IMR-90 (cell line): ENCODE data around the gene CTNND2.

ENCODE experiments used
- BHLHE40 ChIP-seq: fragments of 150-350 bp; IDR thresholded peaks from 2 replicates; pipeline ENCODE4 v1.6.1; 2016; ENCODE audit warnings: mild to moderate bottlenecking, low read depth, low read length
- CHD1 ChIP-seq: IDR thresholded peaks from 2 replicates; pipeline ENCODE4 v1.6.1; 2012; ENCODE audit warnings: low read depth, low read length, improper control_type of control experiment
- FOS ChIP-seq: fragments of 150-350 bp; IDR thresholded peaks from 2 replicates; pipeline ENCODE4 v1.6.1; 2016; ENCODE audit warnings: low read depth, low read length
- MAFK ChIP-seq: IDR thresholded peaks from 2 replicates; pipeline ENCODE4 v1.6.1; 2012; ENCODE audit warnings: low read depth, low read length, improper control_type of control experiment
- MXI1 ChIP-seq: IDR thresholded peaks from 2 replicates; pipeline ENCODE4 v1.6.1; 2012; ENCODE audit warnings: low read depth, mild to moderate bottlenecking, low read length, moderate library complexity, borderline replicate concordance
- NFE2L2 ChIP-seq: fragments of 150-350 bp; IDR thresholded peaks from 2 replicates; pipeline ENCODE4 v1.6.1; 2016; ENCODE audit warnings: low read depth, mild to moderate bottlenecking, low read length
- POLR2A ChIP-seq: IDR thresholded peaks from 2 replicates; pipeline ENCODE4 v1.6.1; 2012; ENCODE audit warnings: mild to moderate bottlenecking, low read depth, low read length
- RAD21 ChIP-seq: IDR thresholded peaks from 2 replicates; pipeline ENCODE4 v1.6.1; 2012; ENCODE audit warnings: low read length, improper control_type of control experiment
- RCOR1 ChIP-seq: IDR thresholded peaks from 2 replicates; pipeline ENCODE4 v1.6.1; 2012; ENCODE audit warnings: mild to moderate bottlenecking, low read length, improper control_type of control experiment; ENCODE audit not compliant: insufficient replicate concordance
- RFX5 ChIP-seq: IDR thresholded peaks from 2 replicates; pipeline ENCODE4 v1.8.0; 2012; ENCODE audit warnings: low read depth, mild to moderate bottlenecking, low read length, moderate library complexity
- SMC3 ChIP-seq: fragments of 150-350 bp; IDR thresholded peaks from 2 replicates; pipeline ENCODE4 v1.6.1; 2016; ENCODE audit warnings: low read depth, mild to moderate bottlenecking, antibody characterized with exemption, low read length, moderate library complexity
- TF ChIP-seq, protein P1 (sequence below): conservative IDR thresholded peaks from 2 replicates; pipeline ENCODE4 v1.5.1; 2012; ENCODE audit warnings: mild to moderate bottlenecking, low read depth, low read length, improper control_type of control experiment
- TF ChIP-seq, protein P2 (sequence below): fragments of 150-350 bp; IDR thresholded peaks from 2 replicates; pipeline ENCODE4 v1.6.1; 2017; ENCODE audit warnings: mild to moderate bottlenecking, antibody characterized with exemption, low read length, low read depth
- TF ChIP-seq, protein P3 (sequence below): fragments of 150-350 bp; IDR thresholded peaks from 2 replicates; pipeline ENCODE4 v1.6.1; 2016; ENCODE audit warnings: low read depth, mild to moderate bottlenecking, low read length, moderate library complexity, borderline replicate concordance

DNA sequence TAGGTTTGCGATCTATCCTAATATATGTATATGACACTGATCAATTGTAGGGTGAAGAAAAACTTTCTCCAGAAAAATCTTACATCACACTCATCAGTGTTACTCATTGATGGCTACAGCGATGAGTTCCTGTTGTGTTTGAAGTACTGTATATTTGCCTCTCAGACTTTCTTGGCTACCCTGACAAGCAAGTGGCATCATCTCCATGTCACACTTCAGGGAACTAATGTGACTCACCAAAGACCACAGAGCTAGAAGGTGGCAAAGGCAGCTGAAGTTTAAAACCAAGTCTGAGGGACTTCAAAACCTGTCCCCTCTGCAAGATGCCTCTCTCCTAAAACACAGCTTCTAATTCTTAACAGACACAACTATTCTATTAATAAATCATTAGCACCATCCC lies 451.4 kb downstream of the CTNND2 start:
- TF ChIP-seq, protein P1, sequence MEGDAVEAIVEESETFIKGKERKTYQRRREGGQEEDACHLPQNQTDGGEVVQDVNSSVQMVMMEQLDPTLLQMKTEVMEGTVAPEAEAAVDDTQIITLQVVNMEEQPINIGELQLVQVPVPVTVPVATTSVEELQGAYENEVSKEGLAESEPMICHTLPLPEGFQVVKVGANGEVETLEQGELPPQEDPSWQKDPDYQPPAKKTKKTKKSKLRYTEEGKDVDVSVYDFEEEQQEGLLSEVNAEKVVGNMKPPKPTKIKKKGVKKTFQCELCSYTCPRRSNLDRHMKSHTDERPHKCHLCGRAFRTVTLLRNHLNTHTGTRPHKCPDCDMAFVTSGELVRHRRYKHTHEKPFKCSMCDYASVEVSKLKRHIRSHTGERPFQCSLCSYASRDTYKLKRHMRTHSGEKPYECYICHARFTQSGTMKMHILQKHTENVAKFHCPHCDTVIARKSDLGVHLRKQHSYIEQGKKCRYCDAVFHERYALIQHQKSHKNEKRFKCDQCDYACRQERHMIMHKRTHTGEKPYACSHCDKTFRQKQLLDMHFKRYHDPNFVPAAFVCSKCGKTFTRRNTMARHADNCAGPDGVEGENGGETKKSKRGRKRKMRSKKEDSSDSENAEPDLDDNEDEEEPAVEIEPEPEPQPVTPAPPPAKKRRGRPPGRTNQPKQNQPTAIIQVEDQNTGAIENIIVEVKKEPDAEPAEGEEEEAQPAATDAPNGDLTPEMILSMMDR = no peak
- TF ChIP-seq POLR2A = no peak
- no peak for TF ChIP-seq FOS
- no peak for TF ChIP-seq SMC3
- TF ChIP-seq, protein P2, sequence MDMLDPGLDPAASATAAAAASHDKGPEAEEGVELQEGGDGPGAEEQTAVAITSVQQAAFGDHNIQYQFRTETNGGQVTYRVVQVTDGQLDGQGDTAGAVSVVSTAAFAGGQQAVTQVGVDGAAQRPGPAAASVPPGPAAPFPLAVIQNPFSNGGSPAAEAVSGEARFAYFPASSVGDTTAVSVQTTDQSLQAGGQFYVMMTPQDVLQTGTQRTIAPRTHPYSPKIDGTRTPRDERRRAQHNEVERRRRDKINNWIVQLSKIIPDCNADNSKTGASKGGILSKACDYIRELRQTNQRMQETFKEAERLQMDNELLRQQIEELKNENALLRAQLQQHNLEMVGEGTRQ = no peak
- no peak for TF ChIP-seq RCOR1
- no peak for TF ChIP-seq CHD1
- TF ChIP-seq, protein P3, sequence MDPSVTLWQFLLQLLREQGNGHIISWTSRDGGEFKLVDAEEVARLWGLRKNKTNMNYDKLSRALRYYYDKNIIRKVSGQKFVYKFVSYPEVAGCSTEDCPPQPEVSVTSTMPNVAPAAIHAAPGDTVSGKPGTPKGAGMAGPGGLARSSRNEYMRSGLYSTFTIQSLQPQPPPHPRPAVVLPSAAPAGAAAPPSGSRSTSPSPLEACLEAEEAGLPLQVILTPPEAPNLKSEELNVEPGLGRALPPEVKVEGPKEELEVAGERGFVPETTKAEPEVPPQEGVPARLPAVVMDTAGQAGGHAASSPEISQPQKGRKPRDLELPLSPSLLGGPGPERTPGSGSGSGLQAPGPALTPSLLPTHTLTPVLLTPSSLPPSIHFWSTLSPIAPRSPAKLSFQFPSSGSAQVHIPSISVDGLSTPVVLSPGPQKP = no peak
- no peak for TF ChIP-seq MXI1
- no peak for TF ChIP-seq NFE2L2
- no peak for TF ChIP-seq RAD21
- no peak for TF ChIP-seq BHLHE40
- TF ChIP-seq MAFK = no peak
- no peak for TF ChIP-seq RFX5
